CD1c-positive myeloid dendritic cell (primary cell): ENCODE measurements around the gene BCL11A.

Experiments
- DNase-seq: peaks from one replicate; pipeline ENCODE4 v3.0.0-alpha.2; 2016; ENCODE audit errors: extremely low spot score

Gene BCL11A

GRCh38 chr2:60408811-60409530 is 144.5 kb downstream of the BCL11A start:
- DNase-seq, result no peak

- no peak for DNase-seq
These were observed 145.2 kb downstream of the BCL11A start for GRCh38 chr2:60408207-60408606.

GRCh38 chr2:60407398-60407797 is 146.1 kb downstream of the BCL11A start:
- no peak for DNase-seq

GRCh38 chr2:60406192-60406591 is 147.3 kb downstream of the BCL11A start:
- DNase-seq, result no peak

- no peak for DNase-seq
These were observed 148.1 kb downstream of the BCL11A start for GRCh38 chr2:60405271-60405919.
